Activated naive CD8-positive, alpha-beta T cell (primary cell): ENCODE results near the gene CD36.

Source experiments
- H3K27ac Mint-ChIP-seq: one replicate; pipeline ENCODE4 v1.8.0; 2021; ENCODE audit warnings: mixed read lengths
- H3K27me3 Mint-ChIP-seq: one replicate; pipeline ENCODE4 v1.8.0; 2021; ENCODE audit warnings: mixed read lengths
- H3K36me3 Mint-ChIP-seq: one replicate; pipeline ENCODE4 v1.8.0; 2021; ENCODE audit warnings: mixed read lengths
- H3K4me1 Mint-ChIP-seq: one replicate; pipeline ENCODE4 v1.8.0; 2021; ENCODE audit warnings: low read depth, mixed read lengths
- H3K4me3 Mint-ChIP-seq: one replicate; pipeline ENCODE4 v1.8.0; 2021; ENCODE audit warnings: mild to moderate bottlenecking, mixed read lengths
- H3K9me3 Mint-ChIP-seq: one replicate; pipeline ENCODE4 v1.8.0; 2021; ENCODE audit warnings: low read depth, mixed read lengths

The CD36 gene

DNA sequence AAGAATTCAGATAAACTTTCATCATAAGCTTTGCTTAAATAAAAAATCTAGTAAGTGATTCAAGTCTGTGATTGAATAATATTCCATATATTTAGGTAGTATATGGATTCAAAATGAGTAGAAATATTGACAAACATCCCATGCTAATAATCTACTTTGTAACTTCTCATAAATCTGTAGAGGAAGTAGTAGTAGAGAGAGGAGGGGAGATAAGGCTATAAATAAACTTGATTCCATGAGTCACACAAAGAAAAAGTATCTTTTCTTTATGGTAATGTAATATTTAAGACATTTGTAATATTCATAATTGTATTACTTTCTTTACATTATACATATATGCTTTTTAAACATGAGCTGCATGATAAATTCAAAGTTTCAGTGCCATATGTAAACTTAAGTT, 25.6 kb upstream of the CD36 start:
- Mint-ChIP-seq H3K9me3 (no peaks in the 10 kb centered on the region), H3K4me3 (no peak overlapping the region), H3K27ac (no peak overlapping the region), H3K4me1 (no peaks in the 10 kb centered on the region), H3K27me3 (peaks cover 1% of the 10 kb centered on the region), H3K36me3 (no peaks in the 10 kb centered on the region)

DNA sequence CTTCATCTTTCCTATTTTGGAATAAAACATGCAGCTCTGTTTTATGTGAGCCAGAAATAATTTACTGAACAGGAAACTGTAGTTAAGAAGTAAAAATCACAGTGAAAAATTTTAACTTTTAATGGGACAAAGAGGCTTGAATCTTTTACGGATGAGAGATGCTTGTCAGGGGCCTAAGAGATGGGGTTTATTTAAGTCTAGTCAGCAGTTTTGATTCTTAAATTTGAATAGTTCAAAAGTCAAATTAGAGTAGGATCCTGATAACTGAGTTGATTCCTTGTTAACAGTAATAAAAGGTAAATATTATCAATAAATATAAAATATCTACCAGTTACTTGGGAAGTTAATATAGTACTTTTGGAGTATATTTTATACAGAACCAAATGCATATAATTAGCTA, 24.9 kb upstream of the CD36 start:
- no peaks in the 10 kb centered on the region for H3K4me1 Mint-ChIP-seq
- no peaks in the 10 kb centered on the region for H3K36me3 Mint-ChIP-seq
- H3K27me3 Mint-ChIP-seq: peaks cover 1% of the 10 kb centered on the region
- H3K4me3 Mint-ChIP-seq: no peak overlapping the region
- H3K27ac Mint-ChIP-seq: no peak overlapping the region
- H3K9me3 Mint-ChIP-seq: no peaks in the 10 kb centered on the region

DNA sequence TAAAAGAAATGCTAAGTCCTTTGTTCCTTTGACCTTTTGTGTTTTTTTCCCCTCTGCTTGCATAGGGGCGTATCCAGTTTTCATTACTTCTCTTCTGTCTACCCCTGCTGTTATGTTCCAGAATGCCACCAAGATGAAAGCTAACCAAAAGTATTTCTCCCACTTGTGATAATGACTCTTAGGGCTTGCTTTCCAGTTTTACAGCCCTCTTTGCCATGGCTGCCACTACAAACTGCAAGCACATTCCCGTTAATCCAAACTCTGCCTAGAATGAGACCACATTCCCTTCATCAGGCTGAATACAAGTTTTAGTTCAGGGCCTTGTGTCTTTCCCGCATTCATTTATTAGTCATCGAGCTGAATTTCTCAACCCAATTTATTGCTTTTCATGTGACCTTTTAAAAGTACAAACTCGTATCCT, 23.6 kb upstream of the CD36 start:
- Mint-ChIP-seq H3K4me3 (no peak overlapping the region), H3K36me3 (no peaks in the 10 kb centered on the region), H3K27ac (no peak overlapping the region), H3K27me3 (no peaks in the 10 kb centered on the region), H3K9me3 (no peaks in the 10 kb centered on the region), H3K4me1 (no peaks in the 10 kb centered on the region)

DNA sequence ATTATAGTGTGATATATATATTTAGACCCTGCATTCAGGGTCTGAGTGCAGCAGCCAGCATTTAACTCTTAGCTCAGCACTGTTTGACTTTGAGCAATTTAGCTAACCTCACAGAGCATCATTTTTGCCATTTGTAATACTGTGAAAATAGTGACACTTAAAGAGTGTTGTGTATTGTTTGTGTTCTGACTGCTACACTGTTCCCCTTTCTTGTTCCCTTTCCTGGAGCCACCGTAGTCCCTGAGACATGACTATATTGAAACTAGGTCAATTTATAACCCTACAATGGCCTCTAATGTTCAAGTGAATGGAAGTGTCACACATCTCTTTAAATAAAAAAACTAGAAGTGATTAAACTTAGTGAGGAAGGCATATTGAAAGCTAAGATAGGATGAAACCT, 20.3 kb upstream of the CD36 start:
- H3K27ac Mint-ChIP-seq: no peak overlapping the region
- no peaks in the 10 kb centered on the region for H3K9me3 Mint-ChIP-seq
- no peaks in the 10 kb centered on the region for H3K4me1 Mint-ChIP-seq
- H3K27me3 Mint-ChIP-seq: no peaks in the 10 kb centered on the region
- no peak overlapping the region for H3K4me3 Mint-ChIP-seq
- no peaks in the 10 kb centered on the region for H3K36me3 Mint-ChIP-seq

DNA sequence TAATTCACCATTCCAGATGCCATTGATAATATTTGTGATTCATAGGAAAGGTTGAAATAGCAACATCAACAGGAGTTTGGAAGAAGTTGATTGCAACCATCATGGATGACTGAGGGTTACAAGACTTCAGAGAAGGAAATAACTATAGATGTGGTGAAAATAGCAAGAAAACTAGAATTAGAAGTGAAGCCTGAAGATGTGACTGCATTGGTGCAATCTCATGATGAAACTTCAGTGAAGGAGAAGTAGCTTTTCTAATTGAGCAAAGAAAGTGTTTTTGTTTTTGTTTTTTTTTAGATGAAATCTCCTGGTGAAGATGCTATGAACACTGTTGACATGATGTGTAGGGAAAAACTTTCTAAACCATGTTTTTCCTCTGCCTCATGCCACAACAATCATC, 18.7 kb upstream of the CD36 start:
- no peak overlapping the region for H3K4me3 Mint-ChIP-seq
- H3K9me3 Mint-ChIP-seq: no peaks in the 10 kb centered on the region
- no peaks in the 10 kb centered on the region for H3K4me1 Mint-ChIP-seq
- no peaks in the 10 kb centered on the region for H3K27me3 Mint-ChIP-seq
- H3K36me3 Mint-ChIP-seq: no peaks in the 10 kb centered on the region
- H3K27ac Mint-ChIP-seq: no peak overlapping the region

DNA sequence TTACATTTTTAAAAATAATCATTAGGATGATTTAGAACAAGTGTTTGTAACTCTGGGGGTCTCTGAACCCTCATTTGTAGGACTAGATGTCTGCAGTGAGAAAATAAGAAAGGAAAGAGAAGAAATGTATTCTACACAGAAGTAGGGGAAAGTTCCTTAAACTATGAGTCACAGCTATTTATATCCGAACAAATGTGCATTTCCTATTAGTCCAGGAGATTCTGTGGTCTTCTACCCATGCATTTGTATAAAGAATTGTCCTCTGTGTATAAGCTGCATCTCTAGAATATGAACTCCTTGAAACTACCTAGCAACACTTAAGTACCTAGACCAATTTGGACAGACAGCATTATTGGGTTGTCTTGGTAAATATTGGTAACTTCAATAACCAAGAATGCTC, 15.9 kb upstream of the CD36 start:
- no peaks in the 10 kb centered on the region for H3K9me3 Mint-ChIP-seq
- H3K4me3 Mint-ChIP-seq: no peak overlapping the region
- no peaks in the 10 kb centered on the region for H3K36me3 Mint-ChIP-seq
- H3K27me3 Mint-ChIP-seq: no peaks in the 10 kb centered on the region
- no peaks in the 10 kb centered on the region for H3K4me1 Mint-ChIP-seq
- no peak overlapping the region for H3K27ac Mint-ChIP-seq

DNA sequence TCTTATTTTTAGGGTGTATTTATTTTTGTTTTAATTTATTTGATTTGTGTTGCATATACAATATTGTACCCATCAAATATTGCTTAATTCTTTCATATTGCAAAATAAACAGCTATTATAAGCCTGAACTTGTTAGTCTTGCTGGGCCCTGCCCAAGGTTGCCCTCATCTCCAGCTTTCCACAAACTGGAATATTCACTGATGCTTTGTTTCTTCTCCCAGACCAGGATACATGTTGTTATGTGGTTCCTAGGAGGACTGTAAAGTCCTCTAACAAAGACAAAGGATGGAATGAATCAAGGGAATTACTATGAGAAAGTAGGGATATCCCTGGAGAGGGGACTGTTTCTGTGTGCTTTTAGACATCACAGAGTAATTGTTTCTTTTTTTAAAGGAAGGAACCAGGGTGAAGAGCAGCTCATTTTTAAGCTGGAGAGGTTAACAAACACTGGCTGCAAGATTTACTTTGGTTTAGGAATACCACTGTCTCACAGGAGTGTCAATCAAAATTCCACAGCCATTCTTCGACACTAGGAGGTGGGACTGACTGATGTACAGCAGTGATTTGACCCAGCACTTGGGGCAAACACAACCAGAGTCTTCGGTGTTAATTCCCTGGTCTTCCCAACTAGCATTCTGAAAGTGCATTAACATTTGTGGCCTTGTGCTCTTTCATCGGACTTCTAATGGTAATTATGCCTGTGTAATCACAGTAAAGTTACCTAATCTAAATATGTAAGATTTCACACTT, 14.8 kb upstream of the CD36 start:
- H3K4me1 Mint-ChIP-seq: no peaks in the 10 kb centered on the region

DNA sequence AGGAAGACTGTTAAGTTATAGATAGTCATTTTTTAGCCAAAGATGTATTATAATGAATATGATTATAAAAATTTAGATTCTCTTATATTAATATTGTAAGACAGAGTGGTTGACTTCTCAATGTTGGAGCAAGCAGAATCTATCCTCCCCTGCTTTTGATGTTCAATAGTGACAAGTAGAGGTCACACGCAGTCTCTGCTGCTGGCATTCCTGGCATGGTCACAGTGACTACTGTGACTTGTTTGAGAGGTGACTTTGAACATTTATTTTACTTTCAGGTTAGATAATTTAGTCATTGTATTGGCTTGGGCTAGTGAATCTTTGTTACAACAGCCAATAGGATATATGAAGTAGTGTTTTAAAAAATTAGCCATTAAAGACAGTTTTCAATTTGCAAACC, 13.7 kb upstream of the CD36 start:
- Mint-ChIP-seq H3K4me1 (no peaks in the 10 kb centered on the region), H3K4me3 (no peak overlapping the region), H3K27ac (no peak overlapping the region), H3K36me3 (no peaks in the 10 kb centered on the region), H3K9me3 (no peaks in the 10 kb centered on the region), H3K27me3 (no peaks in the 10 kb centered on the region)

More for the DNA sequence above, 14.8 kb upstream of the CD36 start:
- Mint-ChIP-seq H3K4me3 (no peak overlapping the region), H3K27ac (no peak overlapping the region), H3K9me3 (no peaks in the 10 kb centered on the region), H3K36me3 (no peaks in the 10 kb centered on the region), H3K27me3 (no peaks in the 10 kb centered on the region)

DNA sequence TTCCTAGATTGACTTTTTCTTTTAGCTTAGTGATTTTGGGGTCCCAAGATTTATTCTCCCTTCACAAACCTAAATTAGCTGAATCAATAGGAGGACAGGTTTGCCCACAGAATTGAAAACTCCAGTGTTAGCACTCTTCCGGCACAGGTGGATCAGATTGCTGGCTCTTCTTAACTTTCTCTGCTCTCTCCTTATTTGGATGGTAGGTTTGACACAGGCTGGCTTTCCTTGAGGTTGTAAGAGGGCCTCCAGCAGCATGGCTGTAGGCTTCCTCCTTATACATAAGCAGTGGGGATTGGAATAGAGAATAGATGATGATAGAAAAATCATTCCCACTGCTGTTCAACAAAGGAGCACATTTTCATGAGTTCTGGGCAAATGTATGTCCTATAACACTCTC, 9.4 kb upstream of the CD36 start:
- Mint-ChIP-seq H3K9me3 (no peaks in the 10 kb centered on the region), H3K4me3 (no peak overlapping the region), H3K27ac (no peak overlapping the region), H3K4me1 (no peaks in the 10 kb centered on the region), H3K27me3 (no peaks in the 10 kb centered on the region), H3K36me3 (no peaks in the 10 kb centered on the region)

DNA sequence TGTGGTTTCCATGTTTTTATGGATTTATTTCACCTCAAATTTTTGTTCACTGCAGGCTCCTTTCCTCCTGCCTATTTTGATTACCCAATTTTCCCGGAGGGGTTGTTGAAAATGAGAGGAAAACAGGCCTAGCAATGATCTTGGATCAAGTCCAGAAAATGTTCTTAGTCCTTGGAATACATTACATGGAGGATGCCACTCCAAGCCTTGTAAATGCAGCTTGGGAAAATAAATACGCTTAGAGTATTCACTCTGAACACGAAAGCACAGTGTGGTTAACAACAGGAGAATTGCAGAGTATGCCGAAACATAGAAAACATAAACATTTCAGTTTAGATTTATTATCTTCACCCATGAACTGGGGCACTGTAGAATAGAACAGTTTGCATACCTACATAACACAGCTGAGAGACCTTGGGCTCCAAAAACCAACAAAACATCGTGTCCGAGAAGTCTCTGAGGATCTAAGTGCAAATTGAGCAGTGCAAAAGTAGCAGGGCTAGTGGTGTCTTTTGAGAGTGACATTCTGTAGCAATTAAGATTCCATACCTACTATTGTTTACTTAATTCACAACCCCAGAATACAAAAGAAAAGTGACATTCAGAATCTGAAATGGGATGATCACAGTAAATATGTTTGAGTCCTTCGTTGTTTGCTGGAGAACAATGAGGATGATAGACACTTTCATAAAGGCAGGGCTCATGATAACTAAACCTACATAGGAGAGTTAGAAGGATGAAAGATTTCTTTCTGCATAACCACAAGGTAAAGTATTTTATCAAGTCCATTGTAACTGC, 7.6 kb upstream of the CD36 start:
- H3K4me1 Mint-ChIP-seq: no peaks in the 10 kb centered on the region
- no peaks in the 10 kb centered on the region for H3K27me3 Mint-ChIP-seq
- H3K36me3 Mint-ChIP-seq: no peaks in the 10 kb centered on the region
- H3K9me3 Mint-ChIP-seq: no peaks in the 10 kb centered on the region
- no peak overlapping the region for H3K27ac Mint-ChIP-seq
- H3K4me3 Mint-ChIP-seq: no peak overlapping the region

DNA sequence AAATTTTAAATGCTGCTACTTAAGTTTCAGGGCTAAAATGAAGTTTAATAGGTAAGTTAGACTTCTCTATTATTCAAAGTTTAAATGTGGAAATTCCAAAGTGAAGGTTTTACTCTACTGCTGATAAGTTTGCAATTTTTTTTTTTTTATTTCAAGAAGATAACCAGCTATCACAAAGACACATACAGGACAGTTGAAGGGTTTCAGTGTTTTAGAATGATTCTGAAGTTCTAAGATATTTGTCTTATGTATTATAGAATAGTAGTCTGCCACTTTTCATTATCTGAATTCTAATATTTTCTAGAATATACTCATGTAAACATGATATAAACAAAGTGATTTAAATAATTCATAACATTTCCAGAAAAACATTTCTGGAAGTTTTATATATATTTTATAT, 7.0 kb upstream of the CD36 start:
- no peaks in the 10 kb centered on the region for H3K36me3 Mint-ChIP-seq
- H3K4me1 Mint-ChIP-seq: no peaks in the 10 kb centered on the region
- no peaks in the 10 kb centered on the region for H3K27me3 Mint-ChIP-seq
- no peak overlapping the region for H3K27ac Mint-ChIP-seq
- H3K4me3 Mint-ChIP-seq: no peak overlapping the region
- no peaks in the 10 kb centered on the region for H3K9me3 Mint-ChIP-seq

DNA sequence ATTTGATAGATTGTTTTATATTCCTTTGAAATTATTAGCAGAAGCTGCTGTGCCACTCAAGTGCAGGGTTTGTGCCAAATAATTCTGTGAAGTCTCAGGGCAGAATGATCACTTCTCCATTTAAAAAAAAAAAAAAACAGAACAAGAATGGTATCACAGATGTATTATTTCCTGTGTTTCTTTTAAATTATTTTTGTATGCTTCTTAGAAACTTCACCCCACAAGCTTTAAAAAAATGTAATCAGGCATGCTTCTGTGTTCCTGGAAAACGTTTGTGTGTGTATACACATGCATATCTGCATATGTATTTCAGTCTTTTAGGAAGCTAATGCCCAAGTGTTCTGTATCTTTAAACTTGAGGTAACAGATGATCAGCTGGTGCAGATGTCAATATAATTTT, 6.3 kb upstream of the CD36 start:
- Mint-ChIP-seq H3K4me3 (no peak overlapping the region), H3K9me3 (no peaks in the 10 kb centered on the region), H3K36me3 (no peaks in the 10 kb centered on the region), H3K27me3 (no peaks in the 10 kb centered on the region), H3K27ac (no peak overlapping the region), H3K4me1 (no peaks in the 10 kb centered on the region)

DNA sequence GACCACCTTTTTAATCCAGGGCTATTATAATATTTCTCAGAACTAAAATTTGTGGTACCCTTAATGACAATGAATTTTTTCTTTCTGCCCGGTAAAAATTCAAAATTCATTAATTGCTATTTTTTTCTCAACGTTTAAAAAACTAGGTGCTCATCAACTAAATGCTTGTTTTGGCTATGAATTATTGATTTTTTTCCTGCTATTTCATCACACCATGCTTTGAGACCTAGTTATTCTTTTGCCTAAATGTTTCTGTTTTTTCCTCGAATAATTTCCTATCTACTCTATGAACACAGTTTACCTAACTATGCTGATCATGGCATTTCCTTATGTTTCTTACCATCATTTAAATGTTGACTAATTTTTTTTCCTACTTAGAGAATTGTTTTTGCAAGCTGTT, 5.6 kb upstream of the CD36 start:
- Mint-ChIP-seq H3K27me3 (no peaks in the 10 kb centered on the region), H3K27ac (no peak overlapping the region), H3K9me3 (no peaks in the 10 kb centered on the region), H3K4me1 (no peaks in the 10 kb centered on the region), H3K36me3 (no peaks in the 10 kb centered on the region), H3K4me3 (no peak overlapping the region)

DNA sequence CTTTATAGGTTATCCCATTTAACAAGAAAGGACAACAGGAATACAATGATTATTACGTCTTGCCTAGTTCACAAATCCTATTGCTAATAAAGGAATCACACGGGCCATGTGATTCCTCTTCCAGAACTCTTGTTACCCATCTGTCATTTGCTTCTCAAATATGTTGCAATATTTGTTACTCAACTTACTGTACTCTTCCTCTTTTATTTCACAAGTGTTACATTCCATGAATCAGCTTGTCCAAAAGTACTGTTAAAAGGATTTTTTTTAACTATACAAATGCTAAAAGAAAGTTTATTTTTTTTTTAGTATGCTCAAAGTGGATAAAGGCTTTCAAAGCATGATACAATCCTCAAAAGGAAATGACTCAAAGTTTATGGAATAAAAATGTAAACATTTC, 3.9 kb upstream of the CD36 start:
- no peaks in the 10 kb centered on the region for H3K4me1 Mint-ChIP-seq
- H3K27ac Mint-ChIP-seq: no peak overlapping the region
- no peaks in the 10 kb centered on the region for H3K9me3 Mint-ChIP-seq
- H3K36me3 Mint-ChIP-seq: no peaks in the 10 kb centered on the region
- no peak overlapping the region for H3K4me3 Mint-ChIP-seq
- H3K27me3 Mint-ChIP-seq: no peaks in the 10 kb centered on the region

DNA sequence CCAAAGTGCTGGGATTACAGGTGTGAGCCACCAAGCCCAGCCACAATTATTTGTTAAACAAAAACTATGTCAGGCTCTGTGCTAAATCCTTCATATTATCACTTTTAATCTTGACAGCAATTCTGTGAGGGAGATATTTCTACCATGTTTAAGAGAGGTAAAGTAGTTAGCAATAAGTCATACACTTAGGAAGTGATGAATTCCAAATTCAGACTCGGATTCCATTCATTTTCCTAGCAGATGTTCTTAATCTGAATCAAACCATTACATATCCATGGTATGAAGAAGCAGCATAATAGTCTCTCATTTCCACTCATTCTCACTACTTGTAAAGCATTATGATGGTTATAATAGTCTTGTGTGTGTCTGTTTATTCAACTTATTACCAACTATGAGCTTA, 2.9 kb upstream of the CD36 start:
- H3K27me3 Mint-ChIP-seq: no peaks in the 10 kb centered on the region
- no peaks in the 10 kb centered on the region for H3K4me1 Mint-ChIP-seq
- no peaks in the 10 kb centered on the region for H3K9me3 Mint-ChIP-seq
- no peak overlapping the region for H3K4me3 Mint-ChIP-seq
- no peak overlapping the region for H3K27ac Mint-ChIP-seq
- no peaks in the 10 kb centered on the region for H3K36me3 Mint-ChIP-seq

DNA sequence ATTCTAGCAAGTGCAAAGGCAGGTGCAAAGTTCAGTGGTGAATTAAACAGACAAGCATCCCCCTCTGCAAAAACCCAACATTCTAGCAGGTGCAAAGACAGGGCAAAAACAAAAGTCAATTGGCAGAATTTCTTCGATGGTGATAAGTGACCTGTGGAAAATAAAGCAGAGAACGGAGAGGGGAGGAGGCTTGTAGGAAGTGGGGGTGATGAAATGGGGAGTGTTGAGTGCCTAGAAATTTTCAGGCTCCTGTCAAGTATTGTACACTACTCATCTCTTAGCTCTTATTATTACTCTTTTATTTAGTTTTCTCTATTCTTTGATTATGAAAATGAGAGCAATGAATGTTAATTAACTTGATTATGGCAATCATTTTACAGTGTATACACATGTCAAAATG, 2.4 kb upstream of the CD36 start:
- Mint-ChIP-seq H3K4me3 (no peak overlapping the region), H3K9me3 (no peaks in the 10 kb centered on the region), H3K36me3 (no peaks in the 10 kb centered on the region), H3K4me1 (no peaks in the 10 kb centered on the region), H3K27me3 (no peaks in the 10 kb centered on the region), H3K27ac (no peak overlapping the region)
